HepG2 (cell line): ENCODE measurements around the gene SCO1. TPM values are rescaled to one million over a fixed set of nuclear protein-coding genes. Genes with fewer than 3 reads are reported as not detected.
A peak's percentile ranks its signal among the peaks of the same experiment; 100 is the strongest.

Experiments used
- ASH2L ChIP-seq: fragments of 300-600, 200-600 bp; sonication (generic); IDR thresholded peaks from 2 replicates; pipeline ENCODE4 v1.7.0; 2017; ENCODE audit warnings: low read depth, mild to moderate bottlenecking, moderate library complexity, mixed read lengths, low read length; ENCODE audit not compliant: insufficient read length
- BORCS8-MEF2B ChIP-seq: sonication (generic); formaldehyde crosslinking; IDR thresholded peaks from 2 replicates; pipeline ENCODE4 v1.8.0; 2022; ENCODE audit warnings: mild to moderate bottlenecking, missing genetic modification reagents
- CHD4 ChIP-seq: fragments of 200-600 bp; sonication (generic); IDR thresholded peaks from 2 replicates; pipeline ENCODE4 v1.7.0; 2017; ENCODE audit warnings: mild to moderate bottlenecking, low read length, borderline replicate concordance
- EED ChIP-seq: sonication (generic); formaldehyde crosslinking; IDR thresholded peaks from 2 replicates; pipeline ENCODE4 v1.5.0; 2020; ENCODE audit warnings: mild to moderate bottlenecking, missing genetic modification reagents
- ELF3 ChIP-seq: IDR thresholded peaks from 2 replicates; pipeline ENCODE4 v1.6.1; 2016; ENCODE audit warnings: missing genetic modification reagents, missing compliant biosample characterization
- HMG20B ChIP-seq: conservative IDR thresholded peaks from 2 replicates; pipeline ENCODE4 v1.6.1; 2016; ENCODE audit warnings: missing genetic modification reagents, missing compliant biosample characterization
- ISX ChIP-seq: sonication (generic); formaldehyde crosslinking; conservative IDR thresholded peaks from 2 replicates; pipeline ENCODE4 v1.5.0; 2020; ENCODE audit warnings: missing genetic modification reagents
- MLLT10 ChIP-seq: sonication (generic); formaldehyde crosslinking; IDR thresholded peaks from 2 replicates; pipeline ENCODE4 v1.4.0; 2020; ENCODE audit warnings: missing genetic modification reagents
- NCOA2 ChIP-seq: sonication (generic); formaldehyde crosslinking; IDR thresholded peaks from 2 replicates; pipeline ENCODE4 v1.8.0; 2022; ENCODE audit warnings: inconsistent platforms
- NFRKB ChIP-seq: fragments of 450-650 bp; IDR thresholded peaks from 2 replicates; pipeline ENCODE4 v1.6.1; 2017
- NR2C2 ChIP-seq: sonication (generic); formaldehyde crosslinking; IDR thresholded peaks from 2 replicates; pipeline ENCODE4 v1.4.0; 2020; ENCODE audit warnings: missing genetic modification reagents, mild to moderate bottlenecking, moderate library complexity, borderline replicate concordance
- PCBP1 ChIP-seq: fragments of 200-400 bp; formaldehyde crosslinking; IDR thresholded peaks from 2 replicates; pipeline ENCODE4 v1.6.1; 2017; ENCODE audit warnings: mild to moderate bottlenecking, low read depth, low read length, borderline replicate concordance
- RCOR2 ChIP-seq: IDR thresholded peaks from 2 replicates; pipeline ENCODE4 v1.6.1; 2016; ENCODE audit warnings: missing biosample characterization, missing genetic modification reagents
- REPIN1 ChIP-seq: sonication (generic); formaldehyde crosslinking; IDR thresholded peaks from 2 replicates; pipeline ENCODE4 v1.8.0; 2022; ENCODE audit warnings: missing genetic modification reagents, low read depth, mild to moderate bottlenecking, borderline replicate concordance
- RXRB ChIP-seq: IDR thresholded peaks from 2 replicates; pipeline ENCODE4 v1.6.1; 2016; ENCODE audit warnings: borderline replicate concordance, missing genetic modification reagents, missing compliant biosample characterization
- SKI ChIP-seq: fragments of 450-650 bp; IDR thresholded peaks from one replicate; pipeline ENCODE4 v1.6.1; 2018; ENCODE audit warnings: mild to moderate bottlenecking; ENCODE audit not compliant: partially characterized antibody
- TBL1XR1 ChIP-seq: fragments of 150-350 bp; IDR thresholded peaks from 2 replicates; pipeline ENCODE4 v1.6.1; 2014; ENCODE audit warnings: borderline replicate concordance, low read length; ENCODE audit not compliant: partially characterized antibody
- ZMYM2 ChIP-seq: sonication (generic); formaldehyde crosslinking; IDR thresholded peaks from 2 replicates; pipeline ENCODE4 v1.8.0; 2022; ENCODE audit warnings: mild to moderate bottlenecking, missing genetic modification reagents
- ZNF382 ChIP-seq: sonication (generic); formaldehyde crosslinking; IDR thresholded peaks from 2 replicates; pipeline ENCODE4 v1.5.0; 2020; ENCODE audit warnings: missing genetic modification reagents, mild to moderate bottlenecking, borderline replicate concordance
- ZNF660 ChIP-seq: sonication (generic); formaldehyde crosslinking; IDR thresholded peaks from 2 replicates; pipeline ENCODE4 v1.5.1; 2020; ENCODE audit warnings: mild to moderate bottlenecking, low read depth, missing genetic modification reagents, borderline replicate concordance
- ZNF713 ChIP-seq: sonication (generic); formaldehyde crosslinking; IDR thresholded peaks from 2 replicates; pipeline ENCODE4 v1.4.0; 2020; ENCODE audit warnings: mild to moderate bottlenecking, missing genetic modification reagents
- polyA plus RNA-seq, 8 experiments: library from polyadenylated mRNA; depleted of rRNA in 3 of 8; stranded (reverse) in 7 of 8; unstranded in 1 of 8; fragments of >200 nt; fragmentation: Illumina TruSeq in 4 of 8; extraction: Trizol in 4 of 8; gene quantifications; 2 replicates each; pipeline versions ENCODE4 v1.2.1 to v1.2.3, GENCODE V29; 2011 to 2016; ENCODE audit warnings: low read depth in 4 of 8, missing spikeins in 1 of 8, mixed read lengths in 1 of 8; ENCODE audit not compliant: insufficient read depth in 1 of 8
- total RNA-seq, 5 experiments: library from RNA; depleted of rRNA; stranded (reverse); fragments of >200 nt; fragmentation: Illumina TruSeq; extraction: Trizol; gene quantifications; 2 replicates each; pipeline ENCODE4 v1.2.3, GENCODE V29; 2016; ENCODE audit warnings: low read depth in 1 of 5
- TF ChIP-seq, protein P1 (sequence below): sonication (generic); formaldehyde crosslinking; IDR thresholded peaks from 2 replicates; pipeline ENCODE4 v1.4.0; 2020; ENCODE audit warnings: missing genetic modification reagents, borderline replicate concordance
- TF ChIP-seq, protein P2 (sequence below): sonication (generic); formaldehyde crosslinking; IDR thresholded peaks from 2 replicates; pipeline ENCODE4 v1.4.0; 2020; ENCODE audit warnings: missing genetic modification reagents
- TF ChIP-seq, protein P3 (sequence below): sonication (generic); formaldehyde crosslinking; IDR thresholded peaks from 2 replicates; pipeline ENCODE4 v1.4.0; 2020; ENCODE audit warnings: missing genetic modification reagents, borderline replicate concordance

The SCO1 gene
- total and polyA plus RNA-seq, 2 of the 13 experiments (the other 11 are each of a cell fraction or from before 2014, with no cell fraction given) = 11.4 to 50.3 TPM

DNA sequence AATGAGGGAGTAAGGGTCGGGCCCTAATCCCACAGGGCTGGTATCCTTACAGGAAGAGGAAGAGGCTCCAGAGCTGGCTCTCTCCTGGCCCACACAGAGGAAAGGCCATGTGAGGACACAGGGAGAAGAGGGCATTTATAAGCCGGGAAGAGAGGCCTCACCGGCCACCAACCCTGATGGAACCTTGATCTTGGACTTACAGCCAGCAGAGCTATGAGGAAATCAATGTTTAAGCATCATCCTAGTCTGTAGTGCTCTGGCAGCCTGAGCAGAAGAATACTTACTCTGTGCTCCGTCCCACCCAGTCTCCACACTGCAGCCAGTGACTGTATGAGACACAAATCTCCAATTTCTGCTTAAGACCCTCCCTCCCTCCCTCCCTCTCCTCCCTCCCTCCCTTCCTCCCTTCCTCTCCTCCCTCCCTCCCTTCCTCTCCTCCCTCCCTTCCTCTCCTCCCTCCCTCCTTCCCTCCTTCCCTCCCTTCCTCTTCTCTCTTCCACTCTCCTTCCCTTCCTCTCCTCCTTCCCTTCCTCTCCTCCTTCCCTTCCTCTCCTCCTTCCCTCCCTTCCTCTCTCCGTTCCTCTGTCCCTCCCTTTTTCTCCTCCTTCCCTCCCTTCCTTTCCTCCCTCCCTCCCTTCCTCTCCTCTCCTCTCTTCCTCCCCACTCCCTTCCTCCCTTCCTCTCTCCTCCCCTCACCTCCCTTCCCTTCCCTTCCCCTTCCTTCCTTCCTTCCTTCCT lies 41.4 kb upstream of the SCO1 start (continued):
- TF ChIP-seq, protein P1, sequence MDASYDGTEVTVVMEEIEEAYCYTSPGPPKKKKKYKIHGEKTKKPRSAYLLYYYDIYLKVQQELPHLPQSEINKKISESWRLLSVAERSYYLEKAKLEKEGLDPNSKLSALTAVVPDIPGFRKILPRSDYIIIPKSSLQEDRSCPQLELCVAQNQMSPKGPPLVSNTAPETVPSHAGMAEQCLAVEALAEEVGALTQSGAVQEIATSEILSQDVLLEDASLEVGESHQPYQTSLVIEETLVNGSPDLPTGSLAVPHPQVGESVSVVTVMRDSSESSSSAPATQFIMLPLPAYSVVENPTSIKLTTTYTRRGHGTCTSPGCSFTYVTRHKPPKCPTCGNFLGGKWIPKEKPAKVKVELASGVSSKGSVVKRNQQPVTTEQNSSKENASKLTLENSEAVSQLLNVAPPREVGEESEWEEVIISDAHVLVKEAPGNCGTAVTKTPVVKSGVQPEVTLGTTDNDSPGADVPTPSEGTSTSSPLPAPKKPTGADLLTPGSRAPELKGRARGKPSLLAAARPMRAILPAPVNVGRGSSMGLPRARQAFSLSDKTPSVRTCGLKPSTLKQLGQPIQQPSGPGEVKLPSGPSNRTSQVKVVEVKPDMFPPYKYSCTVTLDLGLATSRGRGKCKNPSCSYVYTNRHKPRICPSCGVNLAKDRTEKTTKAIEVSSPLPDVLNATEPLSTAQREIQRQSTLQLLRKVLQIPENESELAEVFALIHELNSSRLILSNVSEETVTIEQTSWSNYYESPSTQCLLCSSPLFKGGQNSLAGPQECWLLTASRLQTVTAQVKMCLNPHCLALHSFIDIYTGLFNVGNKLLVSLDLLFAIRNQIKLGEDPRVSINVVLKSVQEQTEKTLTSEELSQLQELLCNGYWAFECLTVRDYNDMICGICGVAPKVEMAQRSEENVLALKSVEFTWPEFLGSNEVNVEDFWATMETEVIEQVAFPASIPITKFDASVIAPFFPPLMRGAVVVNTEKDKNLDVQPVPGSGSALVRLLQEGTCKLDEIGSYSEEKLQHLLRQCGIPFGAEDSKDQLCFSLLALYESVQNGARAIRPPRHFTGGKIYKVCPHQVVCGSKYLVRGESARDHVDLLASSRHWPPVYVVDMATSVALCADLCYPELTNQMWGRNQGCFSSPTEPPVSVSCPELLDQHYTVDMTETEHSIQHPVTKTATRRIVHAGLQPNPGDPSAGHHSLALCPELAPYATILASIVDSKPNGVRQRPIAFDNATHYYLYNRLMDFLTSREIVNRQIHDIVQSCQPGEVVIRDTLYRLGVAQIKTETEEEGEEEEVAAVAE (CRISPR knock-in tag) = no peak
- TF ChIP-seq ASH2L = no peak
- no peak for TF ChIP-seq MLLT10
- TF ChIP-seq, protein P2, sequence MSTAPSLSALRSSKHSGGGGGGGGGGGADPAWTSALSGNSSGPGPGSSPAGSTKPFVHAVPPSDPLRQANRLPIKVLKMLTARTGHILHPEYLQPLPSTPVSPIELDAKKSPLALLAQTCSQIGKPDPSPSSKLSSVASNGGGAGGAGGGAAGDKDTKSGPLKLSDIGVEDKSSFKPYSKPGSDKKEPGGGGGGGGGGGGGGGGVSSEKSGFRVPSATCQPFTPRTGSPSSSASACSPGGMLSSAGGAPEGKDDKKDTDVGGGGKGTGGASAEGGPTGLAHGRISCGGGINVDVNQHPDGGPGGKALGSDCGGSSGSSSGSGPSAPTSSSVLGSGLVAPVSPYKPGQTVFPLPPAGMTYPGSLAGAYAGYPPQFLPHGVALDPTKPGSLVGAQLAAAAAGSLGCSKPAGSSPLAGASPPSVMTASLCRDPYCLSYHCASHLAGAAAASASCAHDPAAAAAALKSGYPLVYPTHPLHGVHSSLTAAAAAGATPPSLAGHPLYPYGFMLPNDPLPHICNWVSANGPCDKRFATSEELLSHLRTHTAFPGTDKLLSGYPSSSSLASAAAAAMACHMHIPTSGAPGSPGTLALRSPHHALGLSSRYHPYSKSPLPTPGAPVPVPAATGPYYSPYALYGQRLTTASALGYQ (CRISPR knock-in tag) = no peak
- no peak for TF ChIP-seq BORCS8-MEF2B (CRISPR knock-in tag)
- TF ChIP-seq TBL1XR1 = peak; percentile 83
- TF ChIP-seq EED (CRISPR knock-in tag) = no peak
- no peak for TF ChIP-seq NR2C2 (CRISPR knock-in tag)
- no peak for TF ChIP-seq HMG20B (CRISPR knock-in tag)
- TF ChIP-seq ZNF713 (CRISPR knock-in tag) = no peak
- no peak for TF ChIP-seq ZMYM2 (CRISPR knock-in tag)
- no peak for TF ChIP-seq ZNF660 (CRISPR knock-in tag)
- peak; percentile 84; the same call in 1 of the 2 replicates for TF ChIP-seq PCBP1
- TF ChIP-seq CHD4 = no peak
- no peak for TF ChIP-seq NFRKB
- peak; percentile 93 for TF ChIP-seq RXRB (CRISPR knock-in tag)
- peak; percentile 87 for TF ChIP-seq SKI
- TF ChIP-seq REPIN1 = no peak
- TF ChIP-seq ISX (CRISPR knock-in tag) = no peak
- TF ChIP-seq, protein P3, sequence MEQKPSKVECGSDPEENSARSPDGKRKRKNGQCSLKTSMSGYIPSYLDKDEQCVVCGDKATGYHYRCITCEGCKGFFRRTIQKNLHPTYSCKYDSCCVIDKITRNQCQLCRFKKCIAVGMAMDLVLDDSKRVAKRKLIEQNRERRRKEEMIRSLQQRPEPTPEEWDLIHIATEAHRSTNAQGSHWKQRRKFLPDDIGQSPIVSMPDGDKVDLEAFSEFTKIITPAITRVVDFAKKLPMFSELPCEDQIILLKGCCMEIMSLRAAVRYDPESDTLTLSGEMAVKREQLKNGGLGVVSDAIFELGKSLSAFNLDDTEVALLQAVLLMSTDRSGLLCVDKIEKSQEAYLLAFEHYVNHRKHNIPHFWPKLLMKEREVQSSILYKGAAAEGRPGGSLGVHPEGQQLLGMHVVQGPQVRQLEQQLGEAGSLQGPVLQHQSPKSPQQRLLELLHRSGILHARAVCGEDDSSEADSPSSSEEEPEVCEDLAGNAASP = peak; percentile 99
- 0 out of 2 replicates have a peak, but pooled peaks have one; percentile 12 for TF ChIP-seq NCOA2
- no peak for TF ChIP-seq RCOR2 (CRISPR knock-in tag)
- 0 out of 2 replicates have a peak, but pooled peaks have one; percentile 18 for TF ChIP-seq ELF3 (CRISPR knock-in tag)
- TF ChIP-seq ZNF382 (CRISPR knock-in tag) = no peak
